Limb (tissue), 2 donors: ENCODE results near the gene CHN1.

ENCODE experiments used
- DNase-seq, 2 donors: peaks; one replicate each; pipeline ENCODE4 v3.0.0-alpha.2; 2016; ENCODE audit errors: extremely low spot score in 2 of 2

The CHN1 gene

GRCh38 chr2:174971868-174972781 is 33.1 kb downstream of the CHN1 start:
- DNase-seq = no peak

GRCh38 chr2:174970092-174970491 is 35.1 kb downstream of the CHN1 start:
- no peak for DNase-seq

- no peak for DNase-seq
Observed at GRCh38 chr2:174969091-174969734, 36.0 kb downstream of the CHN1 start.

- peak in 1 of 2 donors; percentile 59 for DNase-seq
Observed at GRCh38 chr2:174967691-174968260, 37.4 kb downstream of the CHN1 start.

- DNase-seq = no peak
Observed at GRCh38 chr2:174967086-174967485, 38.1 kb downstream of the CHN1 start.

- no peak for DNase-seq
Observed at GRCh38 chr2:174965992-174966744, 39.0 kb downstream of the CHN1 start.

- DNase-seq = no peak
Observed at GRCh38 chr2:174965551-174965950, 39.6 kb downstream of the CHN1 start.

- no peak for DNase-seq
Observed at GRCh38 chr2:174964404-174964803, 40.8 kb downstream of the CHN1 start.

GRCh38 chr2:174963437-174964400 is 41.5 kb downstream of the CHN1 start:
- DNase-seq = no peak

- DNase-seq = no peak
Observed at GRCh38 chr2:174959787-174960186, 45.4 kb downstream of the CHN1 start.

GRCh38 chr2:174957050-174957449 is 48.1 kb downstream of the CHN1 start:
- DNase-seq = no peak

- DNase-seq = no peak
Observed at GRCh38 chr2:174952607-174953006, 52.6 kb downstream of the CHN1 start.

- peak in 1 of 2 donors; percentile 50 for DNase-seq
Observed at GRCh38 chr2:174951745-174952144, 53.4 kb downstream of the CHN1 start.

GRCh38 chr2:174949988-174950687 is 55.0 kb downstream of the CHN1 start:
- no peak for DNase-seq

GRCh38 chr2:174945601-174946260 is 59.5 kb downstream of the CHN1 start:
- DNase-seq = no peak

GRCh38 chr2:174939046-174939445 is 66.1 kb downstream of the CHN1 start:
- no peak for DNase-seq

- DNase-seq = no peak
Observed at GRCh38 chr2:174931724-174932123, 73.5 kb downstream of the CHN1 start.

GRCh38 chr2:174929786-174930185 is 75.4 kb downstream of the CHN1 start:
- DNase-seq = no peak

- no peak for DNase-seq
Observed at GRCh38 chr2:174925046-174925784, 80.0 kb downstream of the CHN1 start.
